HEK293 (cell line): ENCODE measurements around the gene RPS6KA4.
A peak's percentile ranks its signal among the peaks of the same experiment; 100 is the strongest.
"Not testable (repeated sequence)": the region's sequence is repeated elsewhere in the genome, so short reads cannot be mapped to it uniquely, and the experiment has no call there.

Experiments
- CTCF ChIA-PET: fragments of 350-600 bp; formaldehyde crosslinking; extraction: SDS; loops from one replicate; lab custom pipeline; 2021; ENCODE audit warnings: antibody characterized with exemption; lab: Yijun Ruan, JAX
- POLR2A ChIA-PET: fragments of 300-600 bp; formaldehyde crosslinking; extraction: SDS; loops from one replicate; lab custom pipeline; 2020; ENCODE audit warnings: antibody characterized with exemption, inconsistent platforms; lab: Yijun Ruan, JAX
- H3K27ac ChIP-seq: fragments of 200-500 bp; sonication (Bioruptor generic); 2 replicates; pipeline ENCODE4 v1.5.1; 2014; ENCODE audit warnings: low read depth, low read length, control low read depth, inconsistent platforms; ENCODE audit errors: extremely low read depth
- H3K36me3 ChIP-seq, 2 experiments: fragments of 200-500 bp in 1 of 2; sonication (Bioruptor generic) in 1 of 2; 1 replicate in 1 of 2; 2 replicates in 1 of 2; pipeline ENCODE4 v1.5.1; 2014 to 2017; ENCODE audit warnings: inconsistent platforms in 2 of 2, low read length in 2 of 2; ENCODE audit not compliant: control insufficient read depth in 2 of 2, insufficient read depth in 1 of 2
- H3K4me1 ChIP-seq: fragments of 200-500 bp; sonication (Bioruptor generic); 2 replicates; pipeline ENCODE4 v1.5.1; 2014; ENCODE audit warnings: mild to moderate bottlenecking, low read length, inconsistent platforms; ENCODE audit not compliant: control insufficient read depth, insufficient read depth
- H3K4me3 ChIP-seq: 2 replicates; pipeline ENCODE4 v1.5.1; 2011; ENCODE audit warnings: low read depth, mild to moderate bottlenecking, control low read depth, low read length, moderate library complexity
- H3K9me3 ChIP-seq: fragments of 200-500 bp; sonication (Bioruptor generic); 2 replicates; pipeline ENCODE4 v1.5.1; 2014; ENCODE audit warnings: low read depth, low read length, inconsistent platforms; ENCODE audit not compliant: control insufficient read depth, insufficient read depth
- IKZF3 ChIP-seq: fragments of 450-650 bp; IDR thresholded peaks from 2 replicates; pipeline ENCODE4 v1.5.0; 2018; ENCODE audit warnings: missing biosample characterization, mild to moderate bottlenecking, missing genetic modification characterization, moderate library complexity
- KLF10 ChIP-seq: fragments of 450-650 bp; IDR thresholded peaks from 2 replicates; pipeline ENCODE4 v1.5.1; 2018; ENCODE audit warnings: missing biosample characterization, mild to moderate bottlenecking, missing genetic modification characterization
- RBAK ChIP-seq: fragments of 450-650 bp; formaldehyde crosslinking; IDR thresholded peaks from 2 replicates; pipeline ENCODE4 v1.5.1; 2016; ENCODE audit warnings: missing biosample characterization, missing genetic modification characterization
- REPIN1 ChIP-seq: fragments of 450-650 bp; formaldehyde crosslinking; IDR thresholded peaks from 2 replicates; pipeline ENCODE4 v1.5.1; 2017; ENCODE audit warnings: missing biosample characterization, missing genetic modification characterization, low read depth
- ZBTB17 ChIP-seq: fragments of 450-650 bp; formaldehyde crosslinking; IDR thresholded peaks from 2 replicates; pipeline ENCODE4 v1.5.1; 2016; ENCODE audit warnings: missing biosample characterization, missing genetic modification characterization
- ZBTB21 ChIP-seq: fragments of 450-650 bp; formaldehyde crosslinking; IDR thresholded peaks from 2 replicates; pipeline ENCODE4 v1.5.1; 2017; ENCODE audit warnings: missing biosample characterization, missing genetic modification characterization
- ZBTB8A ChIP-seq: fragments of 450-650 bp; formaldehyde crosslinking; IDR thresholded peaks from 2 replicates; pipeline ENCODE4 v1.5.1; 2016; ENCODE audit warnings: missing biosample characterization, missing genetic modification characterization
- ZNF114 ChIP-seq: fragments of 450-650 bp; formaldehyde crosslinking; IDR thresholded peaks from 2 replicates; pipeline ENCODE4 v1.5.0; 2017; ENCODE audit warnings: missing biosample characterization, missing genetic modification characterization
- ZNF121 ChIP-seq: fragments of 450-650 bp; formaldehyde crosslinking; IDR thresholded peaks from 2 replicates; pipeline ENCODE4 v1.5.1; 2016; ENCODE audit warnings: missing biosample characterization, missing genetic modification characterization
- ZNF211 ChIP-seq: fragments of 450-650 bp; formaldehyde crosslinking; IDR thresholded peaks from 2 replicates; pipeline ENCODE4 v1.5.1; 2016; ENCODE audit warnings: low read depth, missing biosample characterization, missing genetic modification characterization
- ZNF221 ChIP-seq: fragments of 450-650 bp; formaldehyde crosslinking; IDR thresholded peaks from 2 replicates; pipeline ENCODE4 v1.5.1; 2017; ENCODE audit warnings: missing biosample characterization, missing genetic modification characterization, borderline replicate concordance
- ZNF223 ChIP-seq: fragments of 450-650 bp; formaldehyde crosslinking; IDR thresholded peaks from 2 replicates; pipeline ENCODE4 v1.5.1; 2016; ENCODE audit warnings: missing biosample characterization, missing genetic modification characterization
- ZNF366 ChIP-seq: fragments of 450-650 bp; formaldehyde crosslinking; conservative IDR thresholded peaks from 2 replicates; pipeline ENCODE4 v1.5.1; 2016; ENCODE audit warnings: missing biosample characterization, missing genetic modification characterization
- ZNF37A ChIP-seq: fragments of 450-650 bp; IDR thresholded peaks from 2 replicates; pipeline ENCODE4 v1.5.1; 2018; ENCODE audit warnings: missing biosample characterization, missing genetic modification characterization
- ZNF426 ChIP-seq: fragments of 450-650 bp; formaldehyde crosslinking; IDR thresholded peaks from 2 replicates; pipeline ENCODE4 v1.5.1; 2017; ENCODE audit warnings: missing biosample characterization, missing genetic modification characterization, mild to moderate bottlenecking, inconsistent platforms, moderate library complexity
- ZNF544 ChIP-seq: fragments of 450-650 bp; formaldehyde crosslinking; IDR thresholded peaks from 2 replicates; pipeline ENCODE4 v1.5.0; 2017; ENCODE audit warnings: missing biosample characterization, missing genetic modification characterization
- ZNF555 ChIP-seq: fragments of 450-650 bp; formaldehyde crosslinking; conservative IDR thresholded peaks from 2 replicates; pipeline ENCODE4 v1.5.1; 2017; ENCODE audit warnings: missing biosample characterization, mild to moderate bottlenecking, missing genetic modification characterization, inconsistent platforms
- ZNF558 ChIP-seq: fragments of 450-650 bp; formaldehyde crosslinking; IDR thresholded peaks from 2 replicates; pipeline ENCODE4 v1.5.1; 2016; ENCODE audit warnings: missing biosample characterization, missing genetic modification characterization
- ZNF747 ChIP-seq: fragments of 450-650 bp; formaldehyde crosslinking; IDR thresholded peaks from 2 replicates; pipeline ENCODE4 v1.5.1; 2016; ENCODE audit warnings: missing biosample characterization, missing genetic modification characterization
- ZNF768 ChIP-seq: fragments of 450-650 bp; formaldehyde crosslinking; IDR thresholded peaks from 2 replicates; pipeline ENCODE4 v1.5.1; 2018; ENCODE audit warnings: missing biosample characterization, mild to moderate bottlenecking, missing genetic modification characterization
- TF ChIP-seq, protein P1 (sequence below): fragments of 450-650 bp; formaldehyde crosslinking; IDR thresholded peaks from 2 replicates; pipeline ENCODE4 v1.5.1; 2016; ENCODE audit warnings: missing biosample characterization, missing genetic modification characterization

Gene RPS6KA4

GRCh38 chr11:64323373-64323772 lies 35.6 kb upstream of the RPS6KA4 start:
- no peak for TF ChIP-seq ZNF747 (tag by site-specific recombination)
- no peak for TF ChIP-seq ZNF555 (tag by site-specific recombination)
- TF ChIP-seq, protein P1, sequence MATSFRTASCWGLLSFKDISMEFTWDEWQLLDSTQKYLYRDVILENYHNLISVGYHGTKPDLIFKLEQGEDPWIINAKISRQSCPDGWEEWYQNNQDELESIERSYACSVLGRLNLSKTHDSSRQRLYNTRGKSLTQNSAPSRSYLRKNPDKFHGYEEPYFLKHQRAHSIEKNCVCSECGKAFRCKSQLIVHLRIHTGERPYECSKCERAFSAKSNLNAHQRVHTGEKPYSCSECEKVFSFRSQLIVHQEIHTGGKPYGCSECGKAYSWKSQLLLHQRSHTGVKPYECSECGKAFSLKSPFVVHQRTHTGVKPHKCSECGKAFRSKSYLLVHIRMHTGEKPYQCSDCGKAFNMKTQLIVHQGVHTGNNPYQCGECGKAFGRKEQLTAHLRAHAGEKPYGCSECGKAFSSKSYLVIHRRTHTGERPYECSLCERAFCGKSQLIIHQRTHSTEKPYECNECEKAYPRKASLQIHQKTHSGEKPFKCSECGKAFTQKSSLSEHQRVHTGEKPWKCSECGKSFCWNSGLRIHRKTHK (tag by site-specific recombination): no peak
- no peak for TF ChIP-seq ZBTB8A (tag by site-specific recombination)
- TF ChIP-seq ZNF426 (tag by site-specific recombination): no peak
- TF ChIP-seq RBAK (tag by site-specific recombination): no peak
- Histone ChIP-seq H3K4me1 (no peaks in the 10 kb centered on the region), H3K27ac (no peak overlapping the region), H3K9me3 (no peaks in the 10 kb centered on the region), H3K36me3 (peaks cover 0 to 38% of the 10 kb centered on the region in 2 experiments; a peak in 1 of 3 replicates), H3K4me3 (no peak overlapping the region)
- CTCF ChIA-PET: interaction anchor here (0.6 to 2.9 kb wide), 6 partner anchors 8 to 31 kb away, joined by 3 to 10 read pairs (median 6); no protein-coding TSS in a partner anchor
- POLR2A ChIA-PET: interaction anchor here (0.8 to 1.2 kb wide), 2 partner anchors 19 to 53 kb away, joined by 4 to 5 read pairs; no protein-coding TSS in a partner anchor

DNA sequence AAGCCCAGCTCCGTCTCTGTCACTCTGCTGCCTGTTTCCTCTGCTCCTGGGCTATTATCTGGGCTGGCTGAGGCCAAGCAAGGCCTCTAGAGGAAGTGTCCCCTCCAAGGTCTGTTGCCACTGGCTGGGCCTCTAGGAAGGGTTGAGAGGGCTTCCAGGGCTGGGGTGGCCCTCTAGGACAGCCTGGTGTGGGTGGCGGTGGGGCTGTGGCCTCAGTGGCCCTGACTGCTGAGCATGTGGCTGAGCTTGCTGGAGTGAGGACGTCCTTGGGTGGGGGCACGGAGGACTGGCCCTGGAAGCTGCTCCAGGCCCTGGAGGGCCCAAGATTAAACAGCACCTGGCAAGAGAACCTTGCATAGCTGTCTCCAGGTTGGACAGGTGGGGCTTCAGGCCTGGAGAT lies 35.0 kb upstream of the RPS6KA4 start:
- ChIA-PET CTCF (interaction anchor here (0.6 to 2.9 kb wide), 4 partner anchors 13 to 31 kb away, joined by 5 to 10 read pairs (median 6); no protein-coding TSS in a partner anchor), POLR2A (interaction anchor here (0.8 to 1.2 kb wide), 2 partner anchors 18 to 53 kb away, joined by 4 to 5 read pairs; no protein-coding TSS in a partner anchor)
- H3K9me3 ChIP-seq, H3K27ac ChIP-seq, H3K4me1 ChIP-seq, H3K4me3 ChIP-seq: not testable (repeated sequence)
- H3K36me3 ChIP-seq: peaks cover 0 to 38% of the 10 kb centered on the region in 2 experiments; a peak in 1 of 3 replicates

- ChIA-PET CTCF (interaction anchor here (0.8 to 2.9 kb wide), 3 partner anchors 21 to 30 kb away, joined by 3 to 10 read pairs (median 5); no protein-coding TSS in a partner anchor), POLR2A (interaction anchor here (0.7 to 0.9 kb wide), 2 partner anchors 8 to 1440 kb away, joined by 3 to 6 read pairs; partner anchors contain the start of gene TRMT112)
- H3K4me1 ChIP-seq: no peaks in the 10 kb centered on the region
- peaks cover 0 to 34% of the 10 kb centered on the region in 2 experiments; a peak in 1 of 3 replicates for H3K36me3 ChIP-seq
- H3K9me3 ChIP-seq: no peaks in the 10 kb centered on the region
- TF ChIP-seq ZBTB21 (tag by site-specific recombination) (no peak), ZNF558 (tag by site-specific recombination) (no peak), ZNF426 (tag by site-specific recombination) (peak; percentile 14; the same call in 1 of the 2 replicates), ZNF37A (tag by site-specific recombination) (no peak), ZNF221 (tag by site-specific recombination) (no peak), ZNF121 (tag by site-specific recombination) (no peak), ZNF114 (no peak), ZNF211 (tag by site-specific recombination) (no peak), IKZF3 (tag by site-specific recombination) (no peak), KLF10 (no peak), ZBTB17 (tag by site-specific recombination) (peak; percentile 35; the same call in 1 of the 2 replicates), ZNF223 (tag by site-specific recombination) (no peak), ZNF544 (tag by site-specific recombination) (no peak), ZNF366 (tag by site-specific recombination) (no peak), REPIN1 (tag by site-specific recombination) (no peak), ZNF768 (tag by site-specific recombination) (no peak)
- H3K4me3 ChIP-seq: no peak overlapping the region
- H3K27ac ChIP-seq: no peak overlapping the region
These were observed 34.1 kb upstream of the RPS6KA4 start for GRCh38 chr11:64324692-64325469.
